Forelimb muscle (tissue), 1 donor: ENCODE results near the gene GSTM3. TPM values are rescaled to one million over a fixed set of nuclear protein-coding genes. Genes with fewer than 3 reads are reported as not detected.
"Not testable (repeated sequence)": the region's sequence is repeated elsewhere in the genome, so short reads cannot be mapped to it uniquely, and the experiment has no call there.

Experiments used
- DNase-seq: peaks from one replicate; pipeline ENCODE4 v3.0.0-alpha.2; 2013; ENCODE audit warnings: low read depth
- polyA plus RNA-seq: library from polyadenylated mRNA; unstranded; fragments of 120-200 nt; gene quantifications from one replicate; pipeline ENCODE4 v1.2.1, GENCODE V29; 2013; ENCODE audit not compliant: insufficient read length

The GSTM3 gene
- polyA plus RNA-seq, 1 donor: 40.6 TPM

DNA sequence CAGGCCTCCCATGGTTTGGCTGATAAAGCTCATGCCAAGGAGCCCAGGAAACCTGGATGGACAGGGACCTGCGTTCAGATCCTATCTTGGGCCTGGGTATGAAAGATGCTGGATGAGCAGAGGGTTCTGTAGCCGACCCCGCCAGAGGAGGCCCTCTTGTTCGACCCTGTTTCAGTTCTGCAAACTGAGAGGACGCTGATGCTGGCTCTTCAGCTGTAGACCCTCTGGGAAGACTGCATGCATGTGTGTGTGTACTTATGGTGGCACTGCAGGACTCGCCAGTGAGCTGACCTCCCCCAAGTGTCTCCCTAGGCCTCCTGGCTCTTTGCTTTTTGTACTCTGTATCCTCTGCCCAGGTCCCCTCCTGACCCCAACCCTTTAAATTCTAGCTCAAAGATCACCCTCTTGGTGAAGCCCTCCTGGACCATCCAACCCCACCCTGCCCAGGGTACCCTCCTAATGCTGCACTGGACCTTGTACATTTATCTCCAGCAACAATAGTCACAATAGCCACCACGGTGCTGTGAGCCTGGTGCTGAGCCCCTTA, 21.3 kb upstream of the GSTM3 start:
- DNase-seq: no peak

DNA sequence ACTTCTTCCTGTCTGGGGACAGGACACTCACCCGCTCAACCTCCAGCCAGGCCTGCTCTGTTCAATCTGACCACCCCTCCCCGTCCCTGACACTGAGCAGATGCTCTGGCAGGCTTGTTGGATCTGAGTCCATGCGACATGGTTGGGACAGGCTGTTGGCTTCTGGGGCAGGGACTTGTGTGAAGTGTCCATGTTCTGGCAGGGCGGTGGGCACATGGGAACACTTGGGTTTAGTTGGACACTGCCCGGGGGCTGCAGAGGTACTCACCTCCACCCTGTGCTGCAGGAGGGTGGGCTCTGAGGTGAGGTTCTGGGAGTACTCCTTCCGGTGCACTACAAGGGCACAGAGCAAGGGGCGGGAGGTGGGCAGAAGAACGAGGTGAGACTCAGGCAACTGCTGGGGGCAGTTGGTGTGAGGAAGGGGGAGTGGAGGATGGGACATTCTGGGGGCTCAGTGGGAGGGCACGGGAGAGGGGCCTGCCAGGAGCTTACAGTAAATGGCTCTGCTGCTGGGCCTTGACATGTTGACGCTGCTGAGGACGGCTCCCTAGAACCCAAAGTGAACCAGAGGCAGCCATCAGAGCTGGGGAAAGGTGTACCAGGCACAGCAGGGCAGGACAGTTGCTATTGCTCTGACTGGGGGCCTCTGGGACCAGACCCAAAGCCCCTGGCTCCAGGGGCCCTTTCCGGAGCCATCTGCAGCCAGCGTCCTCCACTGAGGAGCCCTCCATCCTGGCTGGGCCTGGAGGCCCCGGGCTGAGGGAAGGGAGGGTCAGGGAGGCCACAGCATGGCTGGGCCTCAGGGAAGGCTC, 20.6 kb upstream of the GSTM3 start:
- no peak for DNase-seq

DNA sequence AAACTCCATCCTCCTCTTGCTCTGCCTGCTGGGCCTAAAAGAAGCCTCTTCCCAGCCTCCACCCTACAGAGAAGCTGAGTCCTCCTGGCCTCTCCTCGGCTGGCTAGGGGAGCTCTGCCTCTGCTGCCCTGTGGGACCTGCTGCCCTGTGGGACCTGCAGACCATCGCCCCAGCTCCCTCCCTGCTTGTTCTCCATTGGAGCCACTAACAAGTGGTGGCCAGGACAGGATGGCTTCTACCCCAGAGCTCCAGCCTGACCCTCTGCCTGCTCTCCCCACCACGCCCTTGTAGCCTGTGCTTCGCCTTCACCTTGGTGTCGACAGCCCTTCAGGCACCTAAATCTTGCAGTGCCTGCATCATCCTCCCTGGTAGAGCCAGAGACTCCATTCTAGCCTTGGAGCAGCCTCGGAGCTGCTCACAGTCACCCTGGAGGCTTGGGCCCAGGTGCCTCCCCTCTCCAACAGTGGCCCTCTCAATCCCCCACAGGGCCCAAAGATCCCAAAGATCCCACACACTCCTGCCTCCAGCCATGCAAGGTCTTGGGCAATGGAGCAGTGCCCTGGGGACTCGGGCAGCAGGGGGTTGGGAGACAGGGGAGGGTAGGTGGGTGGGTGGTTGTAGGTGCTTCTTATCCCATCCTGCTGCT, 19.9 kb upstream of the GSTM3 start:
- DNase-seq: no peak

DNA sequence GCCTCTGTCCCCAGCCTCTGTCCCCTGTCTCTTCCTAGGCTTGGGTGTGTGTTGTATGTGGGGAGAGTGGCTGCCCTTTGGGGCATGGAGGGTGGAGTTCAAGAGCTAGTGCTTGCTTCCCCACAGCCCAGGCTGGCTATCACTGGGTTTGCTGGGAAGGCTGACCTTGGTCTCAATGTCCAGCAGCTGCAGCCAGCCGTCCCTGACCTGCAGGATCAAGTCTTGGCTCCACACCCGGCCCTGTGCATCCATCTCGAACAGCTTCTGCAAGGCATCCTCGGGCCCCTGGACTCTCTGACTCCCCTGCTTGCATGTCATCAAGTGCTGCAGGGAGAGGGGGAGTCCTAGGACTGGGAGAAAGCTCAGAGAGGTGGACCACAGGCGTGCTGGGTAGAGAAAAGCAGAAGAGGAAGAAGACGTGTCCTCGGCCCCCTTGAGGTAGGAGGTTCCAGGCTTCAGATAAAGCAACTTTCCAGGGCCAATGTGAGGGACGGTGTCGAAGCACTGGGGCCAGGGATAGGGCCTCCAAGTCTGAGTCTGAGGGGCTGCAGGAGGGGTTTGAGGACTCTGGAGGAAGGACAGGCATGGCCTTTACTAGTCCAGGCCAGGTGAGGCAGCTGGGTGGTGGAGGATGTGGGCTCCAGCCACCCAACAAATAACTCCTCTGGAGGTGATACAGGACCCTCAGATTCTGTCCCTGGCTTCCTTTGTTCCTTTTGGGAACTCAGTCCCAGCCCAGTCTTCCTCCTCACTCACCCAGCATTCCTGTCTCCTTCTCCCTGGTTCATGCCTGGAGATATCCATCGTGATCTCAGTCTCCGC, 18.9 kb upstream of the GSTM3 start:
- DNase-seq: no peak

DNA sequence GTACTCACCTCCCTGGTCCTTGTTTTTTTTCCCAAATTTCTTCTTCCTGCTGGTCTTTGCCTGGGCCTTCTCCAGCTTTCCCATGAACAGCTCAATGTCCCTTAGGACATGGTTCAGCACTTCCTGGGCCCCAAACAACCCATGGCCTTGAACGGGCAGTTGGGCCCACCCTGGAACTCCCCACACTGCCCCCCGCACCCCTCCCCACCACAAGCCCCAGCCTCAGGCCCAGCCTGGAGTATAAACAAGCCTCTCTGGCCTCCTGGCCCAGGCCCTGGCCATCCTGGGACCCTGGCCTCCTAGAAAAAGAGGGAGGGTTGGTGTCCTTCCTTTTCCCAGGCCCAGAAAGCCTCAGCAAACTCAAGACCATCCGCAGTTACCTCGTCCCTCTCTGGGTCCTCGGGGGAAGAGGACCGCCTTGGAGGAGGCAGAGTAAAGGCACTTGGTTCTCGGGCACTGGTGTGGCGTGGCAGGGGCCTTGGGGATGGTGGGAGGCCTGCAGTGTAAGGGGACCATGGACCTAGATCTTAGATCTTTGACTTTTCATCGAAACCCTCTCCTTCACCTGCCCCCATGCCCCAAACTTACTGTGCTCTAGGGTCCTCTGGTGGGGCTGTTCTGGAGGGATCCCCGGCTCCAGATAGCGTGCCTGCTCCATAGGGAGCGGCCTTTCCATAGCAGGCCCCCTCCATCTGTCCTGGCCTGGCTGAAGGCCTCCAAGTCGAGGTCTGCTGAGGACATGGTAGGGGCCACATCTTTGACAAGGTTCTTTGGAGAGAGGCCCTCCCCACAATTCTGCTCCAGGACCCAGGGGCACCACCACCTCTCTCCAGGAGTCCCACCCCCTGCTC, 17.3 kb upstream of the GSTM3 start:
- no peak for DNase-seq

DNA sequence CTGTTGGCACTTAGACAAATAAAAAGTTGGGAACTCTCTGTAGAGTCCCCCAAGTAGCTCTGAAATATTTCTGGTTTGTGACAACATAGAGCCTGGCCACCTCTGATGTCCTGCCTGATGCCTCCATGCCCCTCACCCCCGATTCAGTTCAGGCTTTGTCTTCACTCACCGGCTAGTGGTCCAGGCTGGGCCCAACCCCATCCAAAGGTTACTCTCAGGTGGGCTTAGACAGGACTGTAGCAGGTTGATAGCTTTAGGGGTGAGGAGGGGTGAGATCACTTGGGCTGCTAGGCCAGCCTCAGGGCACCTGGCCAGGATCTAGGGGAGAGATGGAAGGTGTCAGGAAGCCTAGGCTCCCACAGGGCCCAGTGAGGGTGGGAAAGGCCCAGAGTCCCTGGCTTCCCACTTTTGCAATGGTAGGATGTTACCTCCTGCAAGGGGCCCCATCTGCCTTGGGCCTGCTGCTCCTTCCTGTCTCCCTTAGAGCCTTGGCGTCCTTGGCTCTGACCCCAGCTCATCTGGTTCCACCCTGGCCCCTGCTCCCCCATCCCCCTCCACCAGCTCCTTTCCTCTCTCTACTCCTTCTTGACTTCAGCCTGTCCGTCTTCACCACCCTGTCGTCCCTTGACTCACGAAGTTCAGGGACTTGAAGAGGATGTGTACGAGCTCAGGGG, 16.1 kb upstream of the GSTM3 start:
- no peak for DNase-seq

DNA sequence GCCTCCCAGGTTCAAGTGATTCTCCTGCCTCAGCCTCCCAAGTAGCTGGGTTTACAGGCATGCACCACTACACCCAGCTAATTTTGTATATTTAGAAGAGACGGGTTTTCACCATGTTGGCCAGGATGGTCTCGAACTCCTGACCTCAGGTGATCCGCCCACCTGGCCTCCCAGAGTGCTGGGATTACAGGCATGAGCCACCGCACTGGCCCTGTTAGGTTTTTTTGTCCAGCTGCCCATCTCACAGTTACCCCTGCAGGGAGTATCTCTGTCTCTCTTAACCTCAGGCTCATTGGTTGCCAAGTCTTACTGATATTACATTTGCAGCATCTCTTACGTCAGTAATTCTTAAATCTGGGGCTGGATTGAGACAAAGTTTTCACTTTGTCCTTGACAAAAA, 15.5 kb upstream of the GSTM3 start:
- DNase-seq: not testable (repeated sequence)

DNA sequence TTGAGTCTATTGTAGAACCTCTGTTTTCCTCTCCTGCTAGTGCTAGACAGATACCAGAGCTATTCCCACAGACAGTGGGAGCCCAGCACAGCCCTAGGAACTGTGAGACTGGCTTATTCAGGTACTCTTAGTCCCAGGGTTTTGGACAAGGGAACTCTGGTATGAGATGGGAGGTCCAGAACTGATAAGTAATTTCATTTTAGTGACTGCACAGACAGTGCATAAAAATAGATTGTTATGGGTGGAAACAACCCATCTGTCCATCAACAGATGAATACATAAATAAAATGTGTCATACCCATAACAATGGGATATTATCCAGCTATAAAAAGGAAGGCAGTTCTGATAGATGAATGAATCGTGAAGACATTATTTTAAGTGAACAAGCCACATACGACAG, 13.9 kb upstream of the GSTM3 start:
- no peak for DNase-seq

DNA sequence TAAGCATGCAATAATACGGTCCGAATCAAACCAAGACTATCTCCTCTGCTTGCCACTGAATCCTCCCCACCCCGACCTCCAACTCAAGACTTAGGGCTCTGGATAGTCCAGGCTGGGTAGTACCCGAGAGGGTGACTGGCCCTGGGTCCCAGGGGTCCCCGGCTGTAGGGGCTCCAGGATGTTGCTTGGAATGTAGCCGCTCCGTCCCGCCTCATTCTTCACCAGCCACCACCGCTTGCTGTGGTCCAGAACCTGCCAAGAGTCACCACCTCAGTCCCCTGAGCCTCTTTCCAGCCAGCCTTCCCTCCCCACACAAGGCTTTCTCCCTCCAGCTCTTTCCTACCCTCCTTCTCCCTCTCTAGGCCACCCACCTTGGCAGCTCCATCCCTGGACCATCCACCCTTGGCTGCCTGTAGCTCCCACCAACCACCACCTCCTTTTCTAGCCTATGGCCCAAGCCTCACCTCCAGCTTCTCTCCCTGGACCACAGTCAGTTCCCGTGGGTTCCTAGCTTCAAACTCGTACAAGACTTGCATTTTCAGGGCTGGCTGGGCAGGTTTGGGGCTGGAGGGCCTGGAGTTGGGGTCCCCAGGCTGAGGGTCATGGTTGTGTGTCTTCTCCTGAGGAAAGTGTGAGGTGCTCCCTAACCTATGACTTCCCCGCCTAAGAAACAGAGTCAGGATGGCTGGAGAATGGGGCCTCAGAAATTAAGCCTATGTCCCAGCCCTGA, 10.9 kb upstream of the GSTM3 start:
- DNase-seq: no peak

DNA sequence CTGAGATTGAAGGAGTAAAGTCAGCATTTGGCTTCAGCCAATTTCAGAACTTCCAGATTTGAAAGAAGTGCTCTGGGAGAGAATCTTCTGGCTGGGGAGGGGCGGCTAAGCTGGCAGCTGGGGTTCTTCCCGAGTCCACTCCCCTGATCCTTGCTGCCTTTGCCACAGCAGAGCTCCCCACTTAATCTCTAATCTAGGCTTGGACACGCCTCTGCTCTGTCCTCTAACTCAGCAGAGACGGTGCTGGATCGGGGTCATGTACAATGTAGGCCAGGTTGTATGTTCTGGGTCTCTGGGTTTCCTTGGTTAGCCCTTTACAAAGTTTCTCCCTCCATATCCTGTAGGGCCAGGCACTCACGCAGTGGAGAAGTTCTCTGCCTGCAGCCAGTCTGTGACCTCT, 10.1 kb upstream of the GSTM3 start:
- no peak for DNase-seq

DNA sequence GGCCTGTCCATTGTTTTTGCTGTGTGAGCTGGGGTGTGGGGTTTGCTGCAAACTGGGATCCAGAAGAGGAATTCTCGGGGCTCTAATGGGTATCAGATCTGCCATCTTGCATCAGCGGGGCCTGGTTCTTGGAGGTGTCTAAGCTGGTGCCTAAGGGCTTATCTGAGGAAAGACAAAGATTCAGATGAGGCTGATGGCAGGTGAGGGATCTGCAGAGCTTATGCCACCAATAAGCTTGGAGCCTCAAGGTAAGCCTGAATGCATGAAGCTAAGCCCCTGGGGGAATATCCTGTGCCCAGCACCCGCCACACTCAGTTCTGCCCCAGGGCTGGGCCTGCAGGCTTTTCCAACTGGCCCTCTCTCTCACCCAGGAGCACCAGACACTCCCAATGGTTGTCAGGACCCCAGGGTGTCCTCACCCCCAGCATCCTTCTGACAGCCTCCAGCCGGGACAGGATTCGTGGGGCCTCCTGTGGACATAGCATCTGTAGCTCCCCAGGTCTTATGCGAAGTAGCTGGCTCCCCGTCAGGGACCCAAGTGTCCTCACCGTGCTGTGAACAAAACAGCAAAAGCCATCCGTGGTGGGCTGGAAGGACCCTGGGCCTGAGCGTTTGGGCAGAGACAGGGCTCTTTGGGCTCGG, 9.5 kb upstream of the GSTM3 start:
- no peak for DNase-seq

DNA sequence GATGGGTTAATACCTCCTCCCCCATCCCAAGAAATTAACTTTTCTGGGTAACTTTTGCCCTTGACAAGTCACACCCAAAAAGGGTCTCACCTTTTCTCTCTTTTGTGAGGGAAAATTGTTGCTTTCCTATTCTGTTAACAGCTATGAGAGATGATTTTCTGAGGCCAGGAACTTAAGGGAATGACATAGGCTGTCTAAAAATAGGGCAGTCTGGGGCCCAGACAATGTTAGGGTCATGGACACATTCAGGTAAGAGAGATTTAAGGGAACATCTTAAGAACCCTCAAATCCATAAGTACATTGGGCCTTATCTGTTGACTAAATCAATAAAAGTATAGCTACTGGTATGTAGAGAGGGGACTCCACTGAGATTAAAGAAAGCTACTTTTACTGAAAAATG, 8.4 kb upstream of the GSTM3 start:
- DNase-seq: no peak

DNA sequence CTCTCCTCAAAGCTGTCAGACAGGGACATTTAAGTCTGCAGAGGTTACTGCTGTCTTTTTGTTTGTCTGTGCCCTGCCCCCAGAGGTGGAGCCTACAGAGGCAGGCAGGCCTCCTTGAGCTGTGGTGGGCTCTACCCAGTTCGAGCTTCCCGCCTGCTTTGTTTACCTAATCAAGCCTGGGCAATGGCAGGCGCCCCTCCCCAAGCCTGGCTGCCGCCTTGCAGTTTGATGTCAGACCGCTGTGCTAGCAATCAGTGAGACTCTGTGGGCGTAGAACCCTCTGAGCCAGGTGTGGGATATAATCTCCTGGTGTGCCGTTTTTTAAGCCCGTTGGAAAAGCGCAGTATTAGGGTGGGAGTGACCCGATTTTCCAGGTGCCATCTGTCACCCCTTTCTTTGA, 7.5 kb upstream of the GSTM3 start:
- DNase-seq: not testable (repeated sequence)

DNA sequence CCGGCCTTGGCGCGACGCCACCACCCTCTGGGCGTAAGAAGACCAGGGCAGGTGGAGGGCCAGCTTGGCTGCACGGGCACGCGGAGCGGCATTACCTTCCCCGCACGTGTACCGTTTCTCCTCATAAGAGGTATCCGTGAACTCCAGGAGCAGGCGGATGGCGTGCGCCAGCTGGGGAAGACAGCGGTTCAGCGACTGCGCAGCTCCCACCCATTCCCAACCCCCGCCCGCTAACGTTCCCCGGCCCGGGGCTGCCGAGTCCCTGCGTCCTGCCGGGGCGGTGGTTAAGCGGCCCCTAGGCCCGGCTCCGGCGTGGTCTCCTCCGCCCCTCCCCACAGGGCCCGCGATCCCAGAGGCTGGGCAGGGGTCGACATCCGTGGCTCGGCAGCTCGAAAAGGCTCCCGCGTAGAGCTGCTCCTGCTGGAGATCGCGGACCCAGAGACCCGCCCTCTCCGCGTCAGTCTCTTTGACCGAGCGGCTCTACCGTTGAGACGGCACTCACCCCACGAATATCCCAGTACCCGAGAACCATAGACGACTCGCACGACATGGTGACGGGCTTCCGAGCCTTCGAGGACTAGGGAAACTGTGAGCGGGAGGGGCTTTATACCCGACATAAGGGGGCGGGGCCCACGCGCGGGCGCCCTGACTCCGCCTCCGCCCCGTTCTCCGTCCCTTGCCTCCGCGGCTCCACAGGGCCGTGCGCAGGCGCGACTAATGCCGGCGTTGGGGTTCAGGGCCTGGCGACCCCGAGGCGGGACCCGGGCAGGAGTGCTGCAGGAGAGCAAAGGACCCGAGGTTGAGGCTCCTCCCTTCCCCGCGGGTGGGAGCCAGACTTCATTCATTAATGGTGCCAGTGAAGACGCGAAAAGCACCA, 862 bp downstream of the GSTM3 start:
- peak; percentile 32 for DNase-seq

DNA sequence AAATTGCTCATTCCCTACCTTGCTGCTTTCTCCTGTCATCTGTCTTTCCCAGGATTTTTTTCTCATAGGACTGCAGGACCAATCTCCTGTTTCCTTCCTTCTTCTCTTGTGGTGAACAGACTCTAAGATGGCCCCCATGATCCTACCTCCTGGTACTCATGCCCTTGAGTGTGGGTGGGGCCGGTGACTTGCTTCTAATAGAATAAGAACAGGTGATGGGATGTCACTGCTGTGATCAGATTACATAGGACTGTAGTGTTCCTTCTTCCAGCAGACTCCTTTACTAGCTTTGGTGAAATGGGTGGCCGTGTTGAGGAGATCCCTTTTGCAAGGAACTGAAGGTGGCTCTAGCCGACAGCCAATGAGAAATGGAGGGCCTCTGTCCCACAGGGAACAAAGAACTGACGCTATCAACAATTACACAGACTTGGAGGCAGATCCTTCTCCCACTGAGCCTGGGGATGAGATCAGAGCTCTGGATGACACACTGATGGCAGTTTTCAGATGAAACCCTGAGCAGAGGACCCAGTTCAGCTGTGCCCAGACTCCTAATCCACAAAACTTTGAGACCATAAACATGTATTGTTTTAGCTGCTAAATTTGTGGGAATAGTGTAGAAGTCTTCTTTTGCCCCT, 7.5 kb downstream of the GSTM3 start:
- no peak for DNase-seq

DNA sequence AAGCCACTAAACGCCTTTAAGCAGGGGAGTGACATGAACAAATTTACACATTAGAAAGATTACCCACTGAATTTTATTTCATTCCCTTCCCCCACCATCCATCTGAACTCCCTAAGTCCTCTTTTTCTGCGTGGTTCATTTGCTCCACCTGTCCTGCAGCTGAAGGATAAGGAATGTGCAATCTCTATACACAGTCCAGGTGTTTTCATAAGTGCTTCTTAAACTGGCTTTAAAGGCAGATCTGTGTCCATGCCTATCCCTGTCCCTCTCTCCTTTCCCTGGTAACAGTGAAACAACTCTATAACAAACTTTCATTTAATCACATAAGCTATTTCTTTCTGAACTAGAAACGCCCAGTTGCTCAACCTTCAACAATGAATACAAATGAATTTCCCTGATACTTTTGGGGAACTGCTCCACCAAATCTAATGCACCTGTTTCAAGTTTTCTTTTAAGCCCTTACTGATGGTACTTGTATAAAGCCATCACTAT, 8.4 kb downstream of the GSTM3 start:
- DNase-seq: no peak

DNA sequence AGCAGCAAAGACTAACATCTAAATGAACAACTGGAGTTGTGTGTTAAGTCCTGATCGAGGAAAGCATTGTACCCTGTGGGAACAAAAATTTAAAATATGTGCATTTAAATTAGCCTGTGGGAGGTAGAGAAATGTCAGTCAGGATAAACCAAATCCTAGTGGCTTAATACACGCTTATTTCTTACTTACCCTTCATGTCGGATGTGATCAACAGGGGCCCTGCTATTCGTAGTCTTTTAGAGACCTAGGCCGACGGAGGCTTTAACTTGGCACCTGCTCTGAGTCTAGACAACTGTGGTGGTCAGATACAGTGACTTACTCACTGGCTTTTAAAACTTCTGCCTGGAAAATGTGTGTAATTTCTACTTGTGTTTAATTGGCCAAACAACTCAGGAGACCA, 10.2 kb downstream of the GSTM3 start:
- no peak for DNase-seq

DNA sequence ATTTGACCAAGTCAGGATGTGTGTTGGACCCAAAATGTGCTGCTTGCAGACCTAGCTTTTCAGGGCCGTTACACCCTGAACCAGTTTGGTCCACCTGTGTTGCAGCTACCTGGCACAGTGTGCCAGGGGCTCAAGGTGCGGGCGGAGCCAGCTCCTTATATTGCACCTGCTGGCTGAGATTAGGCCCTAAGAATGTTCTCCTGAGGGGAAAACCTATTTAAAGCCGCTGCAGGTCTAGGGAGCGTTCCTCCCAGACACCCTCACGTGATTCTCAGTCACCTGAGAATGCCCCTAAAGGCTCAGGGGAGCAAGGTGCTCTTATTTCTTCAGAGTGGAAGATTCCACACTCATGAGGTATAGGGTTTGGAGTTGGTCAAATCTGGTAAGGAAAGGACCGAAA, 12.0 kb downstream of the GSTM3 start:
- DNase-seq: no peak
